C4-2B (cell line): ENCODE measurements around the gene OR52A1.

Experiments used
- H3K27ac ChIP-seq: fragments of 450-650 bp; 2 replicates; pipeline ENCODE4 v1.5.1; 2017
- ZFX ChIP-seq: fragments of 450-650 bp; IDR thresholded peaks from 2 replicates; pipeline ENCODE4 v1.6.1; 2017
- TF ChIP-seq, protein P1 (sequence below): fragments of 450-650 bp; conservative IDR thresholded peaks from 2 replicates; pipeline ENCODE4 v1.5.1; 2017; ENCODE audit warnings: mild to moderate bottlenecking

Gene OR52A1

DNA sequence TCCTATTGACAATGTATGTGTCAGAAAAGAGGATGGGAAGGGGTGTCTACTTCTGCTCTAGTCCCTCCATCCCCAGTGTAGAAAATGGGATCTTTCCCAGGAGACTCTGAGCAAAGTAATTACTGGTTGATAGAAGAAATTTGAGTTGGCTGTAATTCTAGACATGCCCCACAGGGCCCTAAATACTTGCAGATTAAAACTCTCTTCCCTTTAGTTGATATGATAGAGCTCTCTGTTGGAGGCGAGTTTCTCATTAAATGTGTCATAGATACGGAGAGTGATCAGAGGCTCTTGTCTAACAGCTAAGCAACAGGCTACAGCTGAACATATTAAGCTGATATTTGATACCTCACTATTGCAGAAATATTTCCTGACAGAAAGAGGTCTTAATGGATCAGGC is 52.3 kb downstream of the OR52A1 start:
- TF ChIP-seq, protein P1, sequence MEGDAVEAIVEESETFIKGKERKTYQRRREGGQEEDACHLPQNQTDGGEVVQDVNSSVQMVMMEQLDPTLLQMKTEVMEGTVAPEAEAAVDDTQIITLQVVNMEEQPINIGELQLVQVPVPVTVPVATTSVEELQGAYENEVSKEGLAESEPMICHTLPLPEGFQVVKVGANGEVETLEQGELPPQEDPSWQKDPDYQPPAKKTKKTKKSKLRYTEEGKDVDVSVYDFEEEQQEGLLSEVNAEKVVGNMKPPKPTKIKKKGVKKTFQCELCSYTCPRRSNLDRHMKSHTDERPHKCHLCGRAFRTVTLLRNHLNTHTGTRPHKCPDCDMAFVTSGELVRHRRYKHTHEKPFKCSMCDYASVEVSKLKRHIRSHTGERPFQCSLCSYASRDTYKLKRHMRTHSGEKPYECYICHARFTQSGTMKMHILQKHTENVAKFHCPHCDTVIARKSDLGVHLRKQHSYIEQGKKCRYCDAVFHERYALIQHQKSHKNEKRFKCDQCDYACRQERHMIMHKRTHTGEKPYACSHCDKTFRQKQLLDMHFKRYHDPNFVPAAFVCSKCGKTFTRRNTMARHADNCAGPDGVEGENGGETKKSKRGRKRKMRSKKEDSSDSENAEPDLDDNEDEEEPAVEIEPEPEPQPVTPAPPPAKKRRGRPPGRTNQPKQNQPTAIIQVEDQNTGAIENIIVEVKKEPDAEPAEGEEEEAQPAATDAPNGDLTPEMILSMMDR: no peak
- no peak for TF ChIP-seq ZFX
- no peak overlapping the region for H3K27ac ChIP-seq

DNA sequence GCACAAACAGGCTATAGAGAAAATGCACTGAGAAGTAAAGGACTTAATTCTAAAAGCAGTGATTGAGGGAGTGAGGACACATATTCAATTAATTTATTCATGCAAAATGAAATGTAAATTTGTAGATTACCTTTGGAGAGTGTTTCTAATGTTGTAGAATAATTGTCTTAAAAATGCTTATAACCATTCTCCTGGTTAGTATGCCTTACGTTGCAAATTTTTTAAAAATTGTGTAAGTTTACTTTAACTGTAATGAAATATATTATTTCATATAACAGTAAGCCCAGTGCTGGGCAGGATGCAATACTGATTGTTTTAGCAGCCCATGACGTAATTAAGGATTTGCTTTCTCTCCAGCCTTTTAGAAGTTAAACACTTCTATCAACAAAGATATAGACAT is 58.5 kb downstream of the OR52A1 start:
- TF ChIP-seq ZFX: no peak
- TF ChIP-seq, protein P1: no peak

More for the DNA sequence above, 58.5 kb downstream of the OR52A1 start:
- H3K27ac ChIP-seq: no peak overlapping the region
